Psoas muscle (tissue), 8 donors: ENCODE measurements around the gene SYTL5. TPM values are rescaled to one million over a fixed set of nuclear protein-coding genes. Genes with fewer than 3 reads are reported as not detected.

Experiments
- ATAC-seq, 4 donors: fragments of 200-7000 bp; cut with Tn5 transposase; one replicate each; pipeline ENCODE4 v1.9.1; 2020; ENCODE audit warnings: moderate library complexity in 3 of 4, mild to moderate bottlenecking in 2 of 4
- DNase-seq, 2 donors: peaks; one replicate each; pipeline ENCODE4 v3.0.0-alpha.2; 2020
- H3K27ac ChIP-seq: fragments of 200-600 bp; one replicate; pipeline ENCODE4 v1.8.0; 2022
- H3K27me3 ChIP-seq, 3 donors: fragments of 200-600 bp in 1 of 3; one replicate each; pipeline versions ENCODE4 v1.6.1 to v1.8.0; 2013 to 2022; ENCODE audit warnings: low read length in 2 of 3, mild to moderate bottlenecking in 2 of 3, moderate library complexity in 1 of 3; ENCODE audit not compliant: insufficient read depth in 3 of 3
- H3K36me3 ChIP-seq, 2 donors: fragments of 200-600 bp in 1 of 2; one replicate each; pipeline versions ENCODE4 v1.6.1 to v1.8.0; 2013 to 2022; ENCODE audit warnings: low read depth in 1 of 2, mild to moderate bottlenecking in 1 of 2, moderate library complexity in 1 of 2; ENCODE audit not compliant: insufficient read depth in 1 of 2
- H3K4me1 ChIP-seq: fragments of 200-600 bp; one replicate; pipeline ENCODE4 v1.8.0; 2022
- H3K4me3 ChIP-seq: fragments of 200-600 bp; one replicate; pipeline ENCODE4 v1.8.0; 2022; ENCODE audit warnings: mild to moderate bottlenecking
- H3K9me3 ChIP-seq: fragments of 200-600 bp; one replicate; pipeline ENCODE4 v1.8.0; 2022
- WGBS, 3 donors: extraction: QIAGEN DNeasy Blood & Tissue Kit; methylation state at CpG; one replicate each; pipeline versions ENCODE4 v1.1.6 to v1.1.7; 2013; 5-methylcytosine and 5-hydroxymethylcytosine counted together
- intact Hi-C, 2 donors: fragments of 100-400 bp; cut with DNase I; formaldehyde crosslinking; loops; one replicate each; pipeline versions ENCODE4 v1.11.0 to v1.14.2; 2022
- polyA plus RNA-seq, 3 donors: library from polyadenylated mRNA; stranded (reverse); fragments of 200-250 nt; gene quantifications; one replicate each; pipeline ENCODE4 v1.2.3, GENCODE V29; 2013
- total RNA-seq, 4 donors: library from RNA; stranded (reverse); fragmentation: NEBNext Ultra II Directional in 2 of 4; extraction: Animal tissue kit (Norgen Biotek cat#: 25700) in 2 of 4; gene quantifications; one replicate each; pipeline versions ENCODE4 v1.2.1 to v1.2.4, GENCODE V29; 2021 to 2023
- TF ChIP-seq, protein P1 (sequence below): fragments of 200-600 bp; IDR thresholded peaks from one replicate; pipeline ENCODE4 v1.8.0; 2022; ENCODE audit warnings: antibody characterized with exemption
- donor health status: healthy with polysubstance abuse.
- donor health status: DM: no; HTN: no; CAD: no; lungs with moderate emphysema.
- donor health status: Bipolar disorder and iron deficiency.
- donor health status: healthy.
- donor health status: DM: yes; HTN: yes; CAD: no.
- donor health status: DM: no; HTN: no; CAD: no.
- donor health status: DM: no; HTN: no; CAD: no.
- donor health status: DM: yes; HTN: yes; CAD: no.

Gene SYTL5
- total and polyA plus RNA-seq, 7 donors = 0.01 TPM; not detected in 6

DNA sequence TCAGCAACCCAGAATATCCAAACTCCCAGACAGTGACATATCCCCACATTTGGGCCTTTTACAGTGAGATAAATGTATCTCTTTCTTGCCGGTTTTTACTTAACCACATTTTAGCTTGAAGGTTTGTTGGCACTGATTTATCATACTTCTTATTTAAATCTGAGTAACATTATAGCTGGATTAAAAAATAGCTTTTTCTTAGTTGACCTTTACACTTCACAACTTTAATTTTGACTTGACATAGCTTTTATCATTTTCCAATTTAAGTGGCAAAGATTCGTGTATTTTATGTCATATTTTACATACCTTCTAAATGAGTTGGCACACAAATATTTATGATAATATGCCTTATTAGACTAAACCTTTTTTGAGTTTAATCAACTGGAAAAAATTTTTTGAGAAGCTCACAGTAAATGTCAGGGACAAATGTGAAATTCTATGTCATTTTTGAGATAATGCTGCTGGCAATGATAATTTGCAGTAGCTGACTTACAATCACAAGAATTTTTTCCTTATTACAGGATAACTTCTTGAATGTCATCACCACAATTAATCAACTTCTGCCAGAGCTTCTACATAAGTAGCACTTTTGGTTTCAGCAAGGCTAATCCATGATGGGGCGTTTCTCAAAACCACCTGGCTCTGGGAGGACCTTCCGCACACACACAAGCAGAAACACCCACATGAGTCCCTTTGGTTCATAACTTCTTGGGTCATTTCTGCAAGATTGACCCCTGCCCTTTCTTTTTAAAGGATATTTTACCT lies 80.3 kb downstream of the SYTL5 start:
- WGBS, 3 donors = 61 to 73% (median 71%) methylated on average over 4 of the region's 4 CpGs
- peaks cover 0 to 12% (median 0%) of the 10 kb centered on the region in 3 donors for H3K27me3 ChIP-seq
- DNase-seq = no peak
- no peaks in the 10 kb centered on the region for H3K4me1 ChIP-seq
- no peaks in the 10 kb centered on the region for H3K36me3 ChIP-seq
- no peak overlapping the region for H3K27ac ChIP-seq
- intact Hi-C loops = no loop called here
- TF ChIP-seq, protein P1, sequence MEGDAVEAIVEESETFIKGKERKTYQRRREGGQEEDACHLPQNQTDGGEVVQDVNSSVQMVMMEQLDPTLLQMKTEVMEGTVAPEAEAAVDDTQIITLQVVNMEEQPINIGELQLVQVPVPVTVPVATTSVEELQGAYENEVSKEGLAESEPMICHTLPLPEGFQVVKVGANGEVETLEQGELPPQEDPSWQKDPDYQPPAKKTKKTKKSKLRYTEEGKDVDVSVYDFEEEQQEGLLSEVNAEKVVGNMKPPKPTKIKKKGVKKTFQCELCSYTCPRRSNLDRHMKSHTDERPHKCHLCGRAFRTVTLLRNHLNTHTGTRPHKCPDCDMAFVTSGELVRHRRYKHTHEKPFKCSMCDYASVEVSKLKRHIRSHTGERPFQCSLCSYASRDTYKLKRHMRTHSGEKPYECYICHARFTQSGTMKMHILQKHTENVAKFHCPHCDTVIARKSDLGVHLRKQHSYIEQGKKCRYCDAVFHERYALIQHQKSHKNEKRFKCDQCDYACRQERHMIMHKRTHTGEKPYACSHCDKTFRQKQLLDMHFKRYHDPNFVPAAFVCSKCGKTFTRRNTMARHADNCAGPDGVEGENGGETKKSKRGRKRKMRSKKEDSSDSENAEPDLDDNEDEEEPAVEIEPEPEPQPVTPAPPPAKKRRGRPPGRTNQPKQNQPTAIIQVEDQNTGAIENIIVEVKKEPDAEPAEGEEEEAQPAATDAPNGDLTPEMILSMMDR = no peak
- H3K4me3 ChIP-seq = no peak overlapping the region
- H3K9me3 ChIP-seq = no peaks in the 10 kb centered on the region
- ATAC-seq = no peak

- no peaks in the 10 kb centered on the region for H3K9me3 ChIP-seq
- H3K27me3 ChIP-seq = peaks cover 0 to 4% (median 0%) of the 10 kb centered on the region in 3 donors
- TF ChIP-seq, protein P1 = no peak
- H3K36me3 ChIP-seq = no peaks in the 10 kb centered on the region
- no peaks in the 10 kb centered on the region for H3K4me1 ChIP-seq
- intact Hi-C loops = no loop called here
- no peak overlapping the region for H3K27ac ChIP-seq
- WGBS, 3 donors = 88 to 93% (median 88%) methylated on average over 1 of the region's 1 CpG
- no peak for DNase-seq
- H3K4me3 ChIP-seq = no peak overlapping the region
- ATAC-seq = no peak
Observed at GRCh38 chrX:38087594-38087993, 81.2 kb downstream of the SYTL5 start.

- WGBS, 3 donors = 64 to 81% (median 75%) methylated on average over 8 of the region's 8 CpGs
- TF ChIP-seq, protein P1 = no peak
- DNase-seq (no peak), ATAC-seq (no peak)
- Histone ChIP-seq H3K27ac (no peak overlapping the region), H3K36me3 (no peaks in the 10 kb centered on the region), H3K9me3 (no peaks in the 10 kb centered on the region), H3K4me1 (no peaks in the 10 kb centered on the region), H3K27me3 (peaks cover 0 to 4% (median 0%) of the 10 kb centered on the region in 3 donors), H3K4me3 (no peak overlapping the region)
- intact Hi-C loops = no loop called here
Observed at GRCh38 chrX:38089173-38089982, 83.0 kb downstream of the SYTL5 start.

DNA sequence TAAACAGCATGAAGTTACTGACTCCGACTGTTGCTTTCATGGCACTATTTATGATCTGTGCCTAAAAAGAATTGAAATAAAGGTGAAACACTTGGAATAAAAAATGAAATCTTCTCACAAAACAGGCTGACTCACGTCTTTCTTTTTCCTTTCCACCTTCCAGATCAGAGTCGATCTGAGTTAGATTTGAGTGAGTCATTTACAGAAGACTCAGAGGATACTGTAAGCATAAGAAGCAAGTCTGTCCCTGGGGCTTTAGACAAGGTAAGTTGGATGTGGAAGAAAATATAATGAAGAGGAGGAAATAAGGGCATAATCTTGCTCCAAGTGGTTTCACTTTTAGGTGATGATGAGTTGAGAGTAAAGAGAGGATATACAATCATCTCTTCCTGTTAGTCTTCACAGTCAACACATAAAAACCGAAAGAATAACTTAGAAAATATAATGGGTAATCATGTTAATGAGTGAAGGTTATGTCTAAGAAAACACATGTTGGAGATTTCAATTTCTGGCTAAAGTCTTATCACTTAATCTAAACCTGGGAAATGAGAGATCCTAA lies 89.7 kb downstream of the SYTL5 start:
- H3K4me1 ChIP-seq = no peaks in the 10 kb centered on the region
- no peak for DNase-seq
- H3K9me3 ChIP-seq = no peaks in the 10 kb centered on the region
- H3K27ac ChIP-seq = no peak overlapping the region
- TF ChIP-seq, protein P1 = no peak
- H3K36me3 ChIP-seq = no peaks in the 10 kb centered on the region
- no peak for ATAC-seq
- 55 to 71% (median 71%) methylated on average over 4 of the region's 4 CpGs for WGBS, 3 donors
- intact Hi-C loops = no loop called here
- H3K4me3 ChIP-seq = no peak overlapping the region
- no peaks in the 10 kb centered on the region for H3K27me3 ChIP-seq
